ENCODE measurements around the gene COL6A1.

GRCh38 chr21:45932922-45933502 is 48.6 kb upstream of the COL6A1 start:
- TF ChIP-seq, protein P1, sequence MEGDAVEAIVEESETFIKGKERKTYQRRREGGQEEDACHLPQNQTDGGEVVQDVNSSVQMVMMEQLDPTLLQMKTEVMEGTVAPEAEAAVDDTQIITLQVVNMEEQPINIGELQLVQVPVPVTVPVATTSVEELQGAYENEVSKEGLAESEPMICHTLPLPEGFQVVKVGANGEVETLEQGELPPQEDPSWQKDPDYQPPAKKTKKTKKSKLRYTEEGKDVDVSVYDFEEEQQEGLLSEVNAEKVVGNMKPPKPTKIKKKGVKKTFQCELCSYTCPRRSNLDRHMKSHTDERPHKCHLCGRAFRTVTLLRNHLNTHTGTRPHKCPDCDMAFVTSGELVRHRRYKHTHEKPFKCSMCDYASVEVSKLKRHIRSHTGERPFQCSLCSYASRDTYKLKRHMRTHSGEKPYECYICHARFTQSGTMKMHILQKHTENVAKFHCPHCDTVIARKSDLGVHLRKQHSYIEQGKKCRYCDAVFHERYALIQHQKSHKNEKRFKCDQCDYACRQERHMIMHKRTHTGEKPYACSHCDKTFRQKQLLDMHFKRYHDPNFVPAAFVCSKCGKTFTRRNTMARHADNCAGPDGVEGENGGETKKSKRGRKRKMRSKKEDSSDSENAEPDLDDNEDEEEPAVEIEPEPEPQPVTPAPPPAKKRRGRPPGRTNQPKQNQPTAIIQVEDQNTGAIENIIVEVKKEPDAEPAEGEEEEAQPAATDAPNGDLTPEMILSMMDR (IDR thresholded peaks at IDR 0.05; ENCODE audit: poor library complexity, severe bottlenecking): no peak
- TF ChIP-seq EP300 (conservative IDR thresholded peaks at IDR 0.05; ENCODE audit: poor library complexity, severe bottlenecking): no peak
- TF ChIP-seq POLR2AphosphoS5 (IDR thresholded peaks at IDR 0.05): no peak
- no peak for TF ChIP-seq EZH2 (IDR thresholded peaks at IDR 0.05; ENCODE audit: borderline replicate concordance, insufficient read depth, low read length, poor library complexity, severe bottlenecking)
- TF ChIP-seq MXI1 (conservative IDR thresholded peaks at IDR 0.05; ENCODE audit: poor library complexity, severe bottlenecking): no peak
- TF ChIP-seq TAF1 (IDR thresholded peaks at IDR 0.05; ENCODE audit: low read depth): no peak
- TF ChIP-seq RAD21 (conservative IDR thresholded peaks at IDR 0.05): no peak

All from neural cell (in vitro differentiated cells).